HepG2 (cell line): ENCODE data around the gene IRS1. TPM values are rescaled to one million over a fixed set of nuclear protein-coding genes. Genes with fewer than 3 reads are reported as not detected.

ENCODE experiments used
- CEBPB ChIP-seq: IDR thresholded peaks from 2 replicates; pipeline ENCODE4 v1.6.1; 2011; ENCODE audit warnings: low read depth, low read length, improper control_type of control experiment, borderline replicate concordance
- CHD4 ChIP-seq: fragments of 200-600 bp; sonication (generic); IDR thresholded peaks from 2 replicates; pipeline ENCODE4 v1.7.0; 2017; ENCODE audit warnings: mild to moderate bottlenecking, low read length, borderline replicate concordance
- DMAP1 ChIP-seq: IDR thresholded peaks from 2 replicates; pipeline ENCODE4 v1.6.1; 2016
- HHEX ChIP-seq: IDR thresholded peaks from 2 replicates; pipeline ENCODE4 v1.6.1; 2016; ENCODE audit warnings: control low read depth
- MTF1 ChIP-seq: sonication (generic); formaldehyde crosslinking; IDR thresholded peaks from 2 replicates; pipeline ENCODE4 v1.5.0; 2020; ENCODE audit warnings: missing genetic modification reagents
- NONO ChIP-seq, 2 experiments: fragments of 450-650 bp in 1 of 2; sonication (generic) in 1 of 2; formaldehyde crosslinking in 1 of 2; IDR thresholded peaks in 1 of 2; conservative IDR thresholded peaks in 1 of 2; 2 replicates each; pipeline versions ENCODE4 v1.6.1 to v1.8.0; 2017 to 2022; ENCODE audit warnings: mild to moderate bottlenecking in 1 of 2, missing genetic modification reagents in 1 of 2, moderate library complexity in 1 of 2
- ZNF792 ChIP-seq: IDR thresholded peaks from 2 replicates; pipeline ENCODE4 v1.6.1; 2016
- polyA plus RNA-seq, 8 experiments: library from polyadenylated mRNA; depleted of rRNA in 3 of 8; stranded (reverse) in 7 of 8; unstranded in 1 of 8; fragments of >200 nt; fragmentation: Illumina TruSeq in 4 of 8; extraction: Trizol in 4 of 8; gene quantifications; 2 replicates each; pipeline versions ENCODE4 v1.2.1 to v1.2.3, GENCODE V29; 2011 to 2016; ENCODE audit warnings: low read depth in 4 of 8, missing spikeins in 1 of 8, mixed read lengths in 1 of 8; ENCODE audit not compliant: insufficient read depth in 1 of 8
- total RNA-seq, 5 experiments: library from RNA; depleted of rRNA; stranded (reverse); fragments of >200 nt; fragmentation: Illumina TruSeq; extraction: Trizol; gene quantifications; 2 replicates each; pipeline ENCODE4 v1.2.3, GENCODE V29; 2016; ENCODE audit warnings: low read depth in 1 of 5
- TF ChIP-seq, protein P1 (sequence below): sonication (generic); formaldehyde crosslinking; IDR thresholded peaks from 2 replicates; pipeline ENCODE4 v1.5.0; 2020; ENCODE audit warnings: missing genetic modification reagents
- TF ChIP-seq, protein P2 (sequence below): sonication (generic); formaldehyde crosslinking; IDR thresholded peaks from 2 replicates; pipeline ENCODE4 v1.8.1; 2022; ENCODE audit warnings: mild to moderate bottlenecking, missing genetic modification reagents
- TF ChIP-seq, protein P3 (sequence below): sonication (generic); formaldehyde crosslinking; IDR thresholded peaks from 2 replicates; pipeline ENCODE4 v1.5.0; 2020; ENCODE audit warnings: mild to moderate bottlenecking, missing genetic modification reagents, borderline replicate concordance
- TF ChIP-seq, protein P4 (sequence below): sonication (generic); formaldehyde crosslinking; IDR thresholded peaks from 2 replicates; pipeline ENCODE4 v1.5.0; 2020; ENCODE audit warnings: mild to moderate bottlenecking, missing genetic modification reagents
- TF ChIP-seq, protein P5 (sequence below): sonication (generic); formaldehyde crosslinking; IDR thresholded peaks from 2 replicates; pipeline ENCODE4 v1.5.0; 2020; ENCODE audit warnings: mild to moderate bottlenecking, missing genetic modification reagents, borderline replicate concordance

The IRS1 gene
- total and polyA plus RNA-seq, 2 of the 13 experiments (the other 11 are each of a cell fraction or from before 2014, with no cell fraction given), result 8.7 to 9.0 TPM

DNA sequence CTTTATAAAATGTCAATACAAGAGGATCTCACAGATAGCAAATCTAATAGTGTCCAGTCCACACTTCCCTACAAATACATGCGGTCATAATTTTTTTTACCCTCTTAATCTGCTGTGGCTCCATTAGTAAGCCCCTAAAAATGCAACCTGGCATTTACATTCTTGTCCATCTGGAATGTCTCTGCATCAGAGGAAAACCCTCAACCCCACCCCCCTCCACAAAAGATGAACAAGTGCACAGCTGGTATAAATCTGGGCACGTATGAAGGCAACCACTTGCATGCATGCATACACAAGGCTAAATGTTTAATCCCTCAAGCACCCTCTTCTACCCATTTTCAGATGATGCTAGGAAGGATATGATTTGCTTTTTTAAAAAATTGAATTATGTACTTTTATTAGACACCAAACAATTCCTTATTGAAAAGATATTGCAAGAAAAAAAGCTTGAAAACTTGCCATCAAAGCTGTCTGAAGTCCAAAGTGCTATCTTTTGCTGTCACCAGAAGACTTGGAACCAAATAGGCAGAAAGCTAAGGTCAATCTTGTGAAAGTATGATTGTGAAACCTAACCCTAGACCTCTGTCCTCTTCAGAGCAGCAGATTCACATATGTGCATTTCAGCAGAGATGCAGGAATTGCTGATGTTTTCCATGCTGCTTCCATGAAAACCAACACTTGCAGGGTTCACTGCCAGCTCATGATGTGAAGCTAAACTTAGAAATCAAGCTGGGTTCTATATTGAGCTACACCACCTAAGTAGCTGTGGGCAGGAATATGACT lies 39.0 kb downstream of the IRS1 start (continued):
- TF ChIP-seq NONO (IDR thresholded peaks at IDR 0.05) (no peak), NONO (CRISPR knock-in tag; conservative IDR thresholded peaks at IDR 0.05) (no peak), CHD4 (no peak; the same call in 1 of the 2 replicates), DMAP1 (peak; percentile 68), ZNF792 (CRISPR knock-in tag) (peak; percentile 87; the same call in 1 of the 2 replicates), HHEX (peak; percentile 17; the same call in 1 of the 2 replicates), MTF1 (CRISPR knock-in tag) (no peak), CEBPB (peak; percentile 98)
- TF ChIP-seq, protein P1, sequence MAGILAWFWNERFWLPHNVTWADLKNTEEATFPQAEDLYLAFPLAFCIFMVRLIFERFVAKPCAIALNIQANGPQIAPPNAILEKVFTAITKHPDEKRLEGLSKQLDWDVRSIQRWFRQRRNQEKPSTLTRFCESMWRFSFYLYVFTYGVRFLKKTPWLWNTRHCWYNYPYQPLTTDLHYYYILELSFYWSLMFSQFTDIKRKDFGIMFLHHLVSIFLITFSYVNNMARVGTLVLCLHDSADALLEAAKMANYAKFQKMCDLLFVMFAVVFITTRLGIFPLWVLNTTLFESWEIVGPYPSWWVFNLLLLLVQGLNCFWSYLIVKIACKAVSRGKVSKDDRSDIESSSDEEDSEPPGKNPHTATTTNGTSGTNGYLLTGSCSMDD (CRISPR knock-in tag), result no peak
- TF ChIP-seq, protein P2, sequence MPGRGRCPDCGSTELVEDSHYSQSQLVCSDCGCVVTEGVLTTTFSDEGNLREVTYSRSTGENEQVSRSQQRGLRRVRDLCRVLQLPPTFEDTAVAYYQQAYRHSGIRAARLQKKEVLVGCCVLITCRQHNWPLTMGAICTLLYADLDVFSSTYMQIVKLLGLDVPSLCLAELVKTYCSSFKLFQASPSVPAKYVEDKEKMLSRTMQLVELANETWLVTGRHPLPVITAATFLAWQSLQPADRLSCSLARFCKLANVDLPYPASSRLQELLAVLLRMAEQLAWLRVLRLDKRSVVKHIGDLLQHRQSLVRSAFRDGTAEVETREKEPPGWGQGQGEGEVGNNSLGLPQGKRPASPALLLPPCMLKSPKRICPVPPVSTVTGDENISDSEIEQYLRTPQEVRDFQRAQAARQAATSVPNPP (CRISPR knock-in tag), result peak; percentile 86; the same call in 1 of the 2 replicates
- TF ChIP-seq, protein P3, sequence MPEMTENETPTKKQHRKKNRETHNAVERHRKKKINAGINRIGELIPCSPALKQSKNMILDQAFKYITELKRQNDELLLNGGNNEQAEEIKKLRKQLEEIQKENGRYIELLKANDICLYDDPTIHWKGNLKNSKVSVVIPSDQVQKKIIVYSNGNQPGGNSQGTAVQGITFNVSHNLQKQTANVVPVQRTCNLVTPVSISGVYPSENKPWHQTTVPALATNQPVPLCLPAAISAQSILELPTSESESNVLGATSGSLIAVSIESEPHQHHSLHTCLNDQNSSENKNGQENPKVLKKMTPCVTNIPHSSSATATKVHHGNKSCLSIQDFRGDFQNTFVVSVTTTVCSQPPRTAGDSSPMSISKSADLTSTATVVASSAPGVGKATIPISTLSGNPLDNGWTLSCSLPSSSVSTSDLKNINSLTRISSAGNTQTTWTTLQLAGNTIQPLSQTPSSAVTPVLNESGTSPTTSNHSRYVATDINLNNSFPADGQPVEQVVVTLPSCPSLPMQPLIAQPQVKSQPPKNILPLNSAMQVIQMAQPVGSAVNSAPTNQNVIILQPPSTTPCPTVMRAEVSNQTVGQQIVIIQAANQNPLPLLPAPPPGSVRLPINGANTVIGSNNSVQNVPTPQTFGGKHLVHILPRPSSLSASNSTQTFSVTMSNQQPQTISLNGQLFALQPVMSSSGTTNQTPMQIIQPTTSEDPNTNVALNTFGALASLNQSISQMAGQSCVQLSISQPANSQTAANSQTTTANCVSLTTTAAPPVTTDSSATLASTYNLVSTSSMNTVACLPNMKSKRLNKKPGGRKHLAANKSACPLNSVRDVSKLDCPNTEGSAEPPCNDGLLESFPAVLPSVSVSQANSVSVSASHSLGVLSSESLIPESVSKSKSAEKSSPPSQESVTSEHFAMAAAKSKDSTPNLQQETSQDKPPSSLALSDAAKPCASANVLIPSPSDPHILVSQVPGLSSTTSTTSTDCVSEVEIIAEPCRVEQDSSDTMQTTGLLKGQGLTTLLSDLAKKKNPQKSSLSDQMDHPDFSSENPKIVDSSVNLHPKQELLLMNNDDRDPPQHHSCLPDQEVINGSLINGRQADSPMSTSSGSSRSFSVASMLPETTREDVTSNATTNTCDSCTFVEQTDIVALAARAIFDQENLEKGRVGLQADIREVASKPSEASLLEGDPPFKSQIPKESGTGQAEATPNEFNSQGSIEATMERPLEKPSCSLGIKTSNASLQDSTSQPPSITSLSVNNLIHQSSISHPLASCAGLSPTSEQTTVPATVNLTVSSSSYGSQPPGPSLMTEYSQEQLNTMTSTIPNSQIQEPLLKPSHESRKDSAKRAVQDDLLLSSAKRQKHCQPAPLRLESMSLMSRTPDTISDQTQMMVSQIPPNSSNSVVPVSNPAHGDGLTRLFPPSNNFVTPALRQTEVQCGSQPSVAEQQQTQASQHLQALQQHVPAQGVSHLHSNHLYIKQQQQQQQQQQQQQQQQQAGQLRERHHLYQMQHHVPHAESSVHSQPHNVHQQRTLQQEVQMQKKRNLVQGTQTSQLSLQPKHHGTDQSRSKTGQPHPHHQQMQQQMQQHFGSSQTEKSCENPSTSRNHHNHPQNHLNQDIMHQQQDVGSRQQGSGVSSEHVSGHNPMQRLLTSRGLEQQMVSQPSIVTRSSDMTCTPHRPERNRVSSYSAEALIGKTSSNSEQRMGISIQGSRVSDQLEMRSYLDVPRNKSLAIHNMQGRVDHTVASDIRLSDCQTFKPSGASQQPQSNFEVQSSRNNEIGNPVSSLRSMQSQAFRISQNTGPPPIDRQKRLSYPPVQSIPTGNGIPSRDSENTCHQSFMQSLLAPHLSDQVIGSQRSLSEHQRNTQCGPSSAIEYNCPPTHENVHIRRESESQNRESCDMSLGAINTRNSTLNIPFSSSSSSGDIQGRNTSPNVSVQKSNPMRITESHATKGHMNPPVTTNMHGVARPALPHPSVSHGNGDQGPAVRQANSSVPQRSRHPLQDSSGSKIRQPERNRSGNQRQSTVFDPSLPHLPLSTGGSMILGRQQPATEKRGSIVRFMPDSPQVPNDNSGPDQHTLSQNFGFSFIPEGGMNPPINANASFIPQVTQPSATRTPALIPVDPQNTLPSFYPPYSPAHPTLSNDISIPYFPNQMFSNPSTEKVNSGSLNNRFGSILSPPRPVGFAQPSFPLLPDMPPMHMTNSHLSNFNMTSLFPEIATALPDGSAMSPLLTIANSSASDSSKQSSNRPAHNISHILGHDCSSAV (CRISPR knock-in tag), result no peak
- TF ChIP-seq, protein P4, sequence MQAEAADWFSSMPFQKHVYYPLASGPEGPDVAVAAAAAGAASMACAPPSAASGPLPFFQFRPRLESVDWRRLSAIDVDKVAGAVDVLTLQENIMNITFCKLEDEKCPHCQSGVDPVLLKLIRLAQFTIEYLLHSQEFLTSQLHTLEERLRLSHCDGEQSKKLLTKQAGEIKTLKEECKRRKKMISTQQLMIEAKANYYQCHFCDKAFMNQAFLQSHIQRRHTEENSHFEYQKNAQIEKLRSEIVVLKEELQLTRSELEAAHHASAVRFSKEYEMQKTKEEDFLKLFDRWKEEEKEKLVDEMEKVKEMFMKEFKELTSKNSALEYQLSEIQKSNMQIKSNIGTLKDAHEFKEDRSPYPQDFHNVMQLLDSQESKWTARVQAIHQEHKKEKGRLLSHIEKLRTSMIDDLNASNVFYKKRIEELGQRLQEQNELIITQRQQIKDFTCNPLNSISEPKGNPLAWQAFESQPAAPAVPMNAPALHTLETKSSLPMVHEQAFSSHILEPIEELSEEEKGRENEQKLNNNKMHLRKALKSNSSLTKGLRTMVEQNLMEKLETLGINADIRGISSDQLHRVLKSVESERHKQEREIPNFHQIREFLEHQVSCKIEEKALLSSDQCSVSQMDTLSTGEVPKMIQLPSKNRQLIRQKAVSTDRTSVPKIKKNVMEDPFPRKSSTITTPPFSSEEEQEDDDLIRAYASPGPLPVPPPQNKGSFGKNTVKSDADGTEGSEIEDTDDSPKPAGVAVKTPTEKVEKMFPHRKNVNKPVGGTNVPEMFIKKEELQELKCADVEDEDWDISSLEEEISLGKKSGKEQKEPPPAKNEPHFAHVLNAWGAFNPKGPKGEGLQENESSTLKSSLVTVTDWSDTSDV (CRISPR knock-in tag), result no peak
- TF ChIP-seq, protein P5, sequence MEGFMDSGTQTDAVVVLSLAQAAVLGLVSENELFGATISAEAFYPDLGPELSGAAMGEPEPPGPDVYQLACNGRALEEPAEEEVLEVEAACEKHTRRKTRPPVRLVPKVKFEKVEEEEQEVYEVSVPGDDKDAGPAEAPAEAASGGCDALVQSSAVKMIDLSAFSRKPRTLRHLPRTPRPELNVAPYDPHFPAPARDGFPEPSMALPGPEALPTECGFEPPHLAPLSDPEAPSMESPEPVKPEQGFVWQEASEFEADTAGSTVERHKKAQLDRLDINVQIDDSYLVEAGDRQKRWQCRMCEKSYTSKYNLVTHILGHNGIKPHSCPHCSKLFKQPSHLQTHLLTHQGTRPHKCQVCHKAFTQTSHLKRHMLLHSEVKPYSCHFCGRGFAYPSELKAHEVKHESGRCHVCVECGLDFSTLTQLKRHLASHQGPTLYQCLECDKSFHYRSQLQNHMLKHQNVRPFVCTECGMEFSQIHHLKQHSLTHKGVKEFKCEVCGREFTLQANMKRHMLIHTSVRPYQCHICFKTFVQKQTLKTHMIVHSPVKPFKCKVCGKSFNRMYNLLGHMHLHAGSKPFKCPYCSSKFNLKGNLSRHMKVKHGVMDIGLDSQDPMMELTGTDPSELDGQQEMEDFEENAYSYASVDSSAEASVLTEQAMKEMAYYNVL (CRISPR knock-in tag), result peak; percentile 63; the same call in 1 of the 2 replicates
